Measurements from ENCODE around the gene RUNX1.

The RUNX1 gene

GRCh38 chr21:34797921-34798535 is 251.1 kb downstream of the RUNX1 start:
- no peaks in the 10 kb centered on the region for H3K9me3 ChIP-seq (ENCODE audit: low read length)
- no peak overlapping the region for H3K4me3 ChIP-seq (ENCODE audit: low read length)

GRCh38 chr21:34797201-34797525 is 251.9 kb downstream of the RUNX1 start:
- Histone ChIP-seq H3K27me3 (ENCODE audit: insufficient read depth, low read length) (no peaks in the 10 kb centered on the region), H3K4me1 (ENCODE audit: insufficient read depth, low read length) (no peaks in the 10 kb centered on the region), H3K4me3 (ENCODE audit: low read length) (no peak overlapping the region)

More at GRCh38 chr21:34797921-34798535, 251.1 kb downstream of the RUNX1 start:
- Histone ChIP-seq H2AFZ (ENCODE audit: low read depth, low read length) (no peak overlapping the region), H3K27me3 (ENCODE audit: insufficient read depth, low read length) (no peaks in the 10 kb centered on the region), H3K36me3 (ENCODE audit: insufficient read depth, low read length) (no peaks in the 10 kb centered on the region), H3K4me1 (ENCODE audit: insufficient read depth, low read length) (no peaks in the 10 kb centered on the region)

DNA sequence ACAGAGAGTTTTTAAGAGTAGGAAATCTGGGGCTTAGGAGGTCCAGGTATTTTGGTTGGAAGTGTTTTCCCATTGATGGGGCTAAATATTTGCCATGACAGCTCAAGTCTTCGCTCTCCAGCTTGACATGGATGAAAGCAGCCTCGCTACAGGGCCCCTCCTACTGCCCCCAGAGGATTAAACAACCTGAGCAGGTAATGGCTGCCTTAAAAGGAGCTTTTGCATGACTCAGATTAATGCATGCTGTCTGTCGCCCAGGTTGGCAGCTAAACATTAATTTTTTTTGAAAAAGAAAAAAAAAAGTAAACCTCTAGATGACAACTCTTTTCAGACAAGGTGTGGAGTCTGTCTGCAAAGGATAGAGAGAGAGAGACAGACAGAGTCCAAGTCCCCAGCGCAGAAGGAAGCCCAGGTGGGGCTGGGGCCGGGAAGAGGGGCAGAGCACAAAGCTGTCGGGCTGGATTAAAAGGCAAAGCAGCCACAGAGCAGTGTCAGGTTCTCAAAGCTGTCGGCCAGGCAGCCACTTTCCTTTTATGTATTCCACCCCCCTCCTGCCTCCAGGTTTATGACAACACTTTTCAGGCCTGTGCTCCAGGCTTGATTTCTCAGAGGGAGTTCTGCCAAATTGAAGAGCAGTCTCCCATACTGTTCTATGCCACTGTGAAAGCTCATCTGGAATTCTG is 252.4 kb downstream of the RUNX1 start:
- no peaks in the 10 kb centered on the region for H3K36me3 ChIP-seq (ENCODE audit: insufficient read depth, low read length)
- H3K9me3 ChIP-seq (ENCODE audit: low read length): no peaks in the 10 kb centered on the region
- H3K4me1 ChIP-seq (ENCODE audit: insufficient read depth, low read length): no peaks in the 10 kb centered on the region
- no peak overlapping the region for H3K4me3 ChIP-seq (ENCODE audit: low read length)
- no peaks in the 10 kb centered on the region for H3K27me3 ChIP-seq (ENCODE audit: insufficient read depth, low read length)
- no peak overlapping the region for H2AFZ ChIP-seq (ENCODE audit: low read depth, low read length)

More at GRCh38 chr21:34797201-34797525, 251.9 kb downstream of the RUNX1 start:
- Histone ChIP-seq H2AFZ (ENCODE audit: low read depth, low read length) (no peak overlapping the region), H3K9me3 (ENCODE audit: low read length) (no peaks in the 10 kb centered on the region), H3K36me3 (ENCODE audit: insufficient read depth, low read length) (no peaks in the 10 kb centered on the region)

GRCh38 chr21:34795548-34796180 is 253.4 kb downstream of the RUNX1 start:
- H3K27me3 ChIP-seq (ENCODE audit: insufficient read depth, low read length): no peaks in the 10 kb centered on the region
- H3K4me3 ChIP-seq (ENCODE audit: low read length): no peak overlapping the region
- no peak overlapping the region for H2AFZ ChIP-seq (ENCODE audit: low read depth, low read length)
- H3K4me1 ChIP-seq (ENCODE audit: insufficient read depth, low read length): no peaks in the 10 kb centered on the region
- H3K9me3 ChIP-seq (ENCODE audit: low read length): no peaks in the 10 kb centered on the region
- H3K36me3 ChIP-seq (ENCODE audit: insufficient read depth, low read length): no peaks in the 10 kb centered on the region

DNA sequence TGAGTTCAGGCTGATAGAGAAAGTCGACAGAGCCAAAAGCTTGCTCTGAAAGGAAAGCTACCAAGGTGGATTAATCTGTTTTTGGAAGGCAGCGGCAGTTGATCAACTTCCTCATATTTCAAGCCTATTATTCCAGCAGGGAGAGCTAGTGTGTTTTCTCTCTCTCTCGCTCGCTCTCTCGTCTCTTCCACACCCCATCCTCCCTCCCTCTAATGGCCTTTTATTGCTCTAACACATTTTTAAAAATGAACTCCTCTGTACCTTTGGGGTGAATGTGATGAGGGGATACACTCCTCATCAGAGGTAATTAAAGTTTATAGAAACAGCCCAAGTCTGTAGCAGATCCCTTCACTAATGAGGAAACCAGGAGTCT is 253.9 kb downstream of the RUNX1 start:
- Histone ChIP-seq H3K27me3 (ENCODE audit: insufficient read depth, low read length) (no peaks in the 10 kb centered on the region), H3K9me3 (ENCODE audit: low read length) (no peaks in the 10 kb centered on the region), H3K36me3 (ENCODE audit: insufficient read depth, low read length) (no peaks in the 10 kb centered on the region), H3K4me3 (ENCODE audit: low read length) (no peak overlapping the region), H3K4me1 (ENCODE audit: insufficient read depth, low read length) (no peaks in the 10 kb centered on the region), H2AFZ (ENCODE audit: low read depth, low read length) (no peak overlapping the region)

DNA sequence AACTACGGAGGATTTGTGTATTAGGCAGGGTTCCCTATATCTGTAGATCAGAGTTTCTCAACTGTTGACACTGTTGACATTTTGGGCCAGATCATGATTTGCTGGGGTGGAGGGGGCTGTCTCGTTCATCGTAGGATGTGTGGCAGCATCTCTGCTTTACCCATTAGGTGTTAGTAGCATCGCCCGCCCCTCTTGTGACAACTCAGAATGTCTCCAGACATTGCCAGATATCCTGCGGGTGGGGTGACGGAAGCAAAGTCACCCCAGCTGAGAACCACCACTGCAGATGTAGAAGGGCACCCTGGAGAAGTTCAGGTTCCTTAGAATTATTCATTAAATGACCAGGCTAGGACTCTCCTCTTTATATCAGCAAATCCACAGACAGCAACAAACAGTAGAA is 254.4 kb downstream of the RUNX1 start:
- Histone ChIP-seq H3K4me1 (ENCODE audit: insufficient read depth, low read length) (no peaks in the 10 kb centered on the region), H2AFZ (ENCODE audit: low read depth, low read length) (no peak overlapping the region), H3K27me3 (ENCODE audit: insufficient read depth, low read length) (no peaks in the 10 kb centered on the region), H3K36me3 (ENCODE audit: insufficient read depth, low read length) (no peaks in the 10 kb centered on the region), H3K4me3 (ENCODE audit: low read length) (no peak overlapping the region), H3K9me3 (ENCODE audit: low read length) (no peaks in the 10 kb centered on the region)

DNA sequence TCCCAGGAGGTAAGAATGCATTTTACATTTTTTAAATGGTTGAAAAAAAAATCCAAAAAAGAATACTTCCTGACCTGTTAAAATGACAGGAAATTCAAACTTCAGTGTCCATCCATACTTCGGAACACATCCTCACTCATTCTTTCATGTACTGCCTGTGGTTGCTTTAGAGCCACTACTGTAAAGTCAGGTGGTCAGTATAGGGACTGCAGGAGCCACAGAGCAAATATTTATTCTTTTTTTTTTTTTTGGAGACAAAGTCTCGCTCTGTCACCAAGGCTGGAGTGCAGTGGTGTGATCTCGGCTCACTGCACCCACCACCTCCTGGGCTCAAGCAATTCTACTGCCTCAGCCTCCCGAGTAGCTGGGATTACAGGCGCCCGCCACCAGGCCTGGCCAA is 255.6 kb downstream of the RUNX1 start:
- H3K36me3 ChIP-seq (ENCODE audit: insufficient read depth, low read length): no peaks in the 10 kb centered on the region
- no peaks in the 10 kb centered on the region for H3K27me3 ChIP-seq (ENCODE audit: insufficient read depth, low read length)
- H2AFZ ChIP-seq (ENCODE audit: low read depth, low read length): no peak overlapping the region
- no peaks in the 10 kb centered on the region for H3K9me3 ChIP-seq (ENCODE audit: low read length)
- no peaks in the 10 kb centered on the region for H3K4me1 ChIP-seq (ENCODE audit: insufficient read depth, low read length)
- H3K4me3 ChIP-seq (ENCODE audit: low read length): no peak overlapping the region

DNA sequence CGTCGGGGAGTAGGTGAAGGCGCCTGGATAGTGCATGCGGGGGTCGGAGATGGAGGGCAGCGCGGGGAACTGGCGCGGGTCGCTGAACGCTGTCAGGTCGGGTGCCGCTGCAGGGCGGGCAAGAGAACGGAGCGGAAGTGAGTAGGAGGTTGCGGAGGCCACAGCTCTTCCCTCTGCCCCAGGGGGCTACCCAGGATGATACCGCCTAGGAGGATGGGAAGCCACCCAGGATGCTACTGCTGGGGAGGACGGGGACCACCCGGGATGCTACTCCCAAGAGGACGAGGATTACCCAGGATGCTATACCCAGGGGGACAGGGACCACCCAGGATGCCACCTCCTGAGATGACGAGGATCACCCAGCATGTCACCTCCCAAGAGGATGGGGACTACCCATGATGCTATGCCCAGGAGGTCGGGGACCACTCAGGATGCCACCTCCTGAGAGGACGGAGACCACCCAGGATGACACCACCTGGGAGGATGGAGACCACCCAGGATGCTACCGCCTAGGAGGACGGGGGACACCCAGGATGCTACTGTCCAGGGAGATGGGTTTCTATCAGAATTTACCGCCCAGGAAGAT is 256.5 kb downstream of the RUNX1 start:
- no peaks in the 10 kb centered on the region for H3K9me3 ChIP-seq (ENCODE audit: low read length)
- no peaks in the 10 kb centered on the region for H3K36me3 ChIP-seq (ENCODE audit: insufficient read depth, low read length)
- H3K4me1 ChIP-seq (ENCODE audit: insufficient read depth, low read length): no peaks in the 10 kb centered on the region
- H2AFZ ChIP-seq (ENCODE audit: low read depth, low read length): no peak overlapping the region
- H3K27me3 ChIP-seq (ENCODE audit: insufficient read depth, low read length): no peaks in the 10 kb centered on the region
- H3K4me3 ChIP-seq (ENCODE audit: low read length): no peak overlapping the region

- H3K9me3 ChIP-seq (ENCODE audit: low read length): no peaks in the 10 kb centered on the region
- H3K4me3 ChIP-seq (ENCODE audit: low read length): no peak overlapping the region
- H3K27me3 ChIP-seq (ENCODE audit: insufficient read depth, low read length): no peaks in the 10 kb centered on the region
- no peaks in the 10 kb centered on the region for H3K36me3 ChIP-seq (ENCODE audit: insufficient read depth, low read length)
- H2AFZ ChIP-seq (ENCODE audit: low read depth, low read length): no peak overlapping the region
- no peaks in the 10 kb centered on the region for H3K4me1 ChIP-seq (ENCODE audit: insufficient read depth, low read length)
These were observed 257.2 kb downstream of the RUNX1 start for GRCh38 chr21:34791776-34792503.

- H3K36me3 ChIP-seq (ENCODE audit: insufficient read depth, low read length): no peaks in the 10 kb centered on the region
- no peaks in the 10 kb centered on the region for H3K27me3 ChIP-seq (ENCODE audit: insufficient read depth, low read length)
- H3K4me3 ChIP-seq (ENCODE audit: low read length): no peak overlapping the region
- H3K9me3 ChIP-seq (ENCODE audit: low read length): no peaks in the 10 kb centered on the region
- no peaks in the 10 kb centered on the region for H3K4me1 ChIP-seq (ENCODE audit: insufficient read depth, low read length)
- no peak overlapping the region for H2AFZ ChIP-seq (ENCODE audit: low read depth, low read length)
These were observed 258.3 kb downstream of the RUNX1 start for GRCh38 chr21:34790834-34791233.

- Histone ChIP-seq H3K9me3 (ENCODE audit: low read length) (no peaks in the 10 kb centered on the region), H3K4me1 (ENCODE audit: insufficient read depth, low read length) (no peaks in the 10 kb centered on the region), H3K4me3 (ENCODE audit: low read length) (no peak overlapping the region), H2AFZ (ENCODE audit: low read depth, low read length) (no peak overlapping the region), H3K27me3 (ENCODE audit: insufficient read depth, low read length) (no peaks in the 10 kb centered on the region), H3K36me3 (ENCODE audit: insufficient read depth, low read length) (no peaks in the 10 kb centered on the region)
These were observed 258.8 kb downstream of the RUNX1 start for GRCh38 chr21:34790341-34790740.

DNA sequence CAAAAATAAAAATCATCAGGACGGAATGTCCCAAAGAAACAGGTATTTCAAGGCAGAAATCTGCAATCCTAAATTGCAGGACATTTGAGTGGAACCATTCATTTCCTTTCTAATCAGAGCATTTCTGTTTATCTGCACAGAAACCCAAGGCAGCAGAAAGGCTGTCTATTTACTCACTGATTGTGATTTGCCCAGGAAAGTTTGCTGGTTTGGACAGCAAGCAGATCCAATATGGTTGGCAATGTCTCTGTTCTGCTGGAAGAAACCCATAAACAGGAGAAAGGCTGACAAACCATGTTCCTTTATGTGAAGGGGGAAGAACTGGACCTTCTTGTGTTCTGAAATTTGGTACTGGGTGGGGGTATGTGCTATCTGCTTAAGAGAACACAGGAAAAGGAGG is 260.2 kb downstream of the RUNX1 start:
- Histone ChIP-seq H3K36me3 (ENCODE audit: insufficient read depth, low read length) (no peaks in the 10 kb centered on the region), H3K4me1 (ENCODE audit: insufficient read depth, low read length) (no peaks in the 10 kb centered on the region), H3K27me3 (ENCODE audit: insufficient read depth, low read length) (no peaks in the 10 kb centered on the region), H3K9me3 (ENCODE audit: low read length) (no peaks in the 10 kb centered on the region), H2AFZ (ENCODE audit: low read depth, low read length) (no peak overlapping the region), H3K4me3 (ENCODE audit: low read length) (no peak overlapping the region)

DNA sequence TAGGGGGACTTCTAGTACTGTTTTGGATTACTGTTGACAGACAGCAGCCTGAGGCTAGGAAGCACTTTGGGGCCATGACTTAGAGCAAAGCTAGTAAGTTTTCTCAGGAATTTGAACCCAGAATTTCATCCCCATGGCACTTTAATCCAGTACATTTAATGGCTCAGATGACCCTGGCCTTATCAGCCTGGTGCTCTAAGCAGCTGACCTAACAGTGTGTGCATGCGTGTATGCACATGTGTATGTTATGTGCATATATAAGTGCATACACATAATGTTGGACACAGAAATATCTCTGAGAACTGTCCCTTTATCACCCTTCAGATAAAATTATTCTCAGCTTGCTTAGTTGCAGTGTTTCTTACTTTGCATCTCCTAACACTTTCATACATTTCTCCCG is 265.3 kb downstream of the RUNX1 start:
- Histone ChIP-seq H3K36me3 (ENCODE audit: insufficient read depth, low read length) (no peaks in the 10 kb centered on the region), H2AFZ (ENCODE audit: low read depth, low read length) (no peak overlapping the region), H3K4me3 (ENCODE audit: low read length) (no peak overlapping the region), H3K27me3 (ENCODE audit: insufficient read depth, low read length) (no peaks in the 10 kb centered on the region), H3K4me1 (ENCODE audit: insufficient read depth, low read length) (no peaks in the 10 kb centered on the region), H3K9me3 (ENCODE audit: low read length) (no peaks in the 10 kb centered on the region)

Data from neuron (in vitro differentiated cells).